ENCODE results near the gene ITGA8.

Gene ITGA8

DNA sequence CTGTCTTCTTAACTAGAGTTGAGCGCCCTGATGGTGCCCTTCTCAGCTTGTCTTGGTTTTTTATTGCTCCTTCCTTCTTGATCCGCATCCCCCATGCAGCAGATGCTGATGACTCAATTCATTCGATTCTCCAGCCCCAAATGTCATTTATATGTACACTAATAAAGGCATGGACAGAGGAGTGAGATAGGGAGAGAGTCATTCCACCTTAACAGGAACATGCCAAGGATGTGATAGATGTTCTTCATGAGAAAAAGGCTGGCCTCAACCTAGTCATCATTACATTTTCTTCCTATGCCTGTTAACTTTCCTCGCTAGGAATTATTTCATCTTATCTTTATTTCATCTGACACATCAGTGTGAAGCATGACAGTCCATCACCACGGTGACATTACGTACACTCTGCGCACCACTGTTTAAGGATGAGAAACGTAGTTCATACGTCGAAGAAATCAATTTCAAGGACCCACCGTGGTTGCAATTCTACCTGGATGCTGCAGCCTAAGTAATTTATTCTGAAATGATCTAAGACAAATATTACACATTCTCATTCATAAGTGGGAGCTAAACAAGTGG is 198.3 kb downstream of the ITGA8 start:
- no peak for TF ChIP-seq CTCF (IDR thresholded peaks at IDR 0.05)
- Histone ChIP-seq H3K4me3 (no peak overlapping the region), H3K27ac (no peak overlapping the region)
- no peak for DNase-seq (ENCODE audit: low spot score)

- no peak for DNase-seq (ENCODE audit: low spot score)
- Histone ChIP-seq H3K27ac (no peak overlapping the region), H3K4me3 (no peak overlapping the region)
- no peak for TF ChIP-seq CTCF (IDR thresholded peaks at IDR 0.05)
Observed at GRCh38 chr10:15518250-15518649, 201.5 kb downstream of the ITGA8 start.

- no peak for DNase-seq (ENCODE audit: low spot score)
- H3K4me3 ChIP-seq = no peak overlapping the region
- no peak for TF ChIP-seq CTCF (IDR thresholded peaks at IDR 0.05)
- no peak overlapping the region for H3K27ac ChIP-seq
Observed at GRCh38 chr10:15516256-15517085, 203.3 kb downstream of the ITGA8 start.

DNA sequence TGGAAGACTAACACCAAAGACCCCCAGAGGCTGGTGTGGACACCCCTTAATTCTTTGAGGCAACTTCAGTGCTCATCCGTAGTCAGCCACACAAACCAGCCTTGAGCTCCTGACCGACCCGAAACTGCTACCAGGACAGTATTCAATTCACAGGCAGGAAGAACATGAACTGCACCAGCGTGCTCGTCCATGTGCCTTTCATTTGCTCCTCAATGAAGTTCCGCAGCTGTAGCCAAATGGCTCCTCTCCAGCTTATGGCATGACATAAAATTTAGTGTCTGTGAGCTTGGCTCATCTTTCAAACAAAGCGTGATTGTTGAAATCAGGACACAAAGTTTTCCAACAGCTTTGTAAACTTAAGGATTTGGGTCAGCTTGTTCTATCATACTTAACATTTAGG is 204.5 kb downstream of the ITGA8 start:
- no peak overlapping the region for H3K4me3 ChIP-seq
- no peak for TF ChIP-seq CTCF (IDR thresholded peaks at IDR 0.05)
- no peak for DNase-seq (ENCODE audit: low spot score)
- no peak overlapping the region for H3K27ac ChIP-seq

DNA sequence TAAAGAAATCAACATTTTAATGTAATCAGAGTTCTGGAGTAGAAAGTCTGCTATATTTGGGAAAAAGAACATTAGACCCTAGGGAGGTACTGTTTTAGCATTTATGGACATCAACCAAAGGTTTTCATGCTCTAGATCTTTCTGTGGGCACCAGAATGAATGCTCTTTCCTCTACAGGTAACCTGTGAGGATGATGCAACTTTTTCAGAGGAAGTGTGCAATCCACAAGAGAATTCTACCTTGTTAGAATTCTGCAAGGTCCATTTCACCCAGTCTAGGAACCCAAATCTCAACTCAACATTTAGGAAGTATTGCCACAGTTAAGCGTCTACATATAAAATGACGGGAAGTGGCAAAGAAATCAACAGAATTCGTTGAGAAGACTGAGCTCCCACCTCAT is 208.8 kb downstream of the ITGA8 start:
- no peak for TF ChIP-seq CTCF (IDR thresholded peaks at IDR 0.05)

GRCh38 chr10:15505329-15505728 is 214.4 kb downstream of the ITGA8 start:
- H3K27ac ChIP-seq = no peak overlapping the region
- TF ChIP-seq CTCF (IDR thresholded peaks at IDR 0.05) = no peak
- DNase-seq (ENCODE audit: low spot score) = no peak
- no peak overlapping the region for H3K4me3 ChIP-seq

More for the DNA sequence above, 208.8 kb downstream of the ITGA8 start:
- no peak overlapping the region for H3K27ac ChIP-seq
- H3K4me3 ChIP-seq = no peak overlapping the region
- DNase-seq (ENCODE audit: low spot score) = no peak

All from coronary artery (tissue), 2 donors.